Ascending aorta (tissue), 2 donors: Measurements from ENCODE around the gene LTN1. TPM values are rescaled to one million over a fixed set of nuclear protein-coding genes. Genes with fewer than 3 reads are reported as not detected.

ENCODE experiments used
- DNase-seq, 2 donors: peaks; one replicate each; pipeline ENCODE4 v3.0.0-alpha.2; 2019; ENCODE audit warnings: low spot score in 2 of 2
- H3K27ac ChIP-seq, 2 donors: fragments of 200-600 bp; sonication (generic); one replicate each; pipeline ENCODE4 v1.5.1; 2016 to 2017; ENCODE audit warnings: mild to moderate bottlenecking in 1 of 2
- H3K27me3 ChIP-seq: fragments of 200-600 bp; sonication (generic); one replicate; pipeline ENCODE4 v1.5.1; 2017
- H3K36me3 ChIP-seq, 2 donors: fragments of 200-600 bp; sonication (generic); one replicate each; pipeline ENCODE4 v1.5.1; 2016
- H3K4me1 ChIP-seq, 2 donors: fragments of 200-600 bp; sonication (generic); one replicate each; pipeline ENCODE4 v1.5.1; 2016 to 2017; ENCODE audit warnings: mild to moderate bottlenecking in 1 of 2
- H3K4me3 ChIP-seq, 2 donors: fragments of 200-600 bp; sonication (generic); one replicate each; pipeline ENCODE4 v1.5.1; 2016 to 2017; ENCODE audit warnings: mild to moderate bottlenecking in 1 of 2
- H3K9me3 ChIP-seq, 2 donors: fragments of 200-600 bp; sonication (generic); one replicate each; pipeline ENCODE4 v1.5.1; 2016
- CTCF ChIP-seq, 3 experiments: fragments of 200-600 bp in 2 of 3; fragments of 450-650 bp in 1 of 3; sonication (generic) in 2 of 3; IDR thresholded peaks; one replicate each; pipeline ENCODE4 v1.5.1; 2016 to 2019; ENCODE audit warnings: antibody characterized with exemption in 3 of 3, mild to moderate bottlenecking in 1 of 3, moderate library complexity in 1 of 3
- intact Hi-C: fragments of 100-400 bp; cut with DNase I; formaldehyde crosslinking; loops from one replicate; pipeline ENCODE4 v1.15.1; 2023
- total RNA-seq: library from RNA; depleted of rRNA; stranded (reverse); fragments of >200 nt; gene quantifications from one replicate; pipeline ENCODE4 v1.1.0, GENCODE V29; 2016

The LTN1 gene
- total RNA-seq: 5.6 TPM

GRCh38 chr21:28992526-28993292 lies at the start of gene LTN1:
TSS of gene LTN1 (minus strand) at chr21:28992877. CDS start at chr21:28992805, 72 bp downstream.
- no peak for TF ChIP-seq CTCF (IDR thresholded peaks at IDR 0.05)
- H3K9me3 ChIP-seq: no peaks in the 10 kb centered on the region
- H3K27me3 ChIP-seq: no peaks in the 10 kb centered on the region
- intact Hi-C loops: loop anchor here (1.0 to 10.0 kb wide), 4 partner anchors 10 to 172 kb away; partner anchors contain the start of genes CCT8 and USP16
- peaks cover 5 to 11% of the 10 kb centered on the region in 2 donors for H3K4me1 ChIP-seq
- H3K27ac ChIP-seq: peak within 1 kb of the TSS; percentile 86 to 90
- H3K36me3 ChIP-seq: no peaks in the 10 kb centered on the region
- peak; percentile 97 to 99 for DNase-seq
- peak within 1 kb of the TSS; percentile 74 to 98 for H3K4me3 ChIP-seq

- TF ChIP-seq CTCF (IDR thresholded peaks at IDR 0.05): no peak
- H3K27me3 ChIP-seq: no peaks in the 10 kb centered on the region
- H3K9me3 ChIP-seq: no peaks in the 10 kb centered on the region
- peaks cover 0 to 2% of the 10 kb centered on the region in 2 donors for H3K4me1 ChIP-seq
- peaks cover 68 to 73% of the 10 kb centered on the region in 2 donors for H3K36me3 ChIP-seq
- DNase-seq: no peak
- no peak overlapping the region for H3K4me3 ChIP-seq
- intact Hi-C loops: no loop called here
- no peak overlapping the region for H3K27ac ChIP-seq
Observed at GRCh38 chr21:29034678-29035077, 42.0 kb upstream of the LTN1 start.

GRCh38 chr21:29033871-29034270 lies 41.2 kb upstream of the LTN1 start:
- Histone ChIP-seq H3K27ac (no peak overlapping the region), H3K36me3 (peaks cover 62 to 65% of the 10 kb centered on the region in 2 donors)
- TF ChIP-seq CTCF (IDR thresholded peaks at IDR 0.05): no peak

GRCh38 chr21:29033301-29033700 lies 40.6 kb upstream of the LTN1 start:
- H3K27ac ChIP-seq: no peak overlapping the region
- H3K27me3 ChIP-seq: no peaks in the 10 kb centered on the region
- H3K4me1 ChIP-seq: no peaks in the 10 kb centered on the region
- H3K4me3 ChIP-seq: no peak overlapping the region
- no peaks in the 10 kb centered on the region for H3K9me3 ChIP-seq
- intact Hi-C loops: no loop called here
- DNase-seq: no peak
- no peak for TF ChIP-seq CTCF (IDR thresholded peaks at IDR 0.05)
- peaks cover 59 to 64% of the 10 kb centered on the region in 2 donors for H3K36me3 ChIP-seq

More at GRCh38 chr21:29033871-29034270, 41.2 kb upstream of the LTN1 start:
- Histone ChIP-seq H3K4me3 (no peak overlapping the region), H3K27me3 (no peaks in the 10 kb centered on the region), H3K9me3 (no peaks in the 10 kb centered on the region), H3K4me1 (peaks cover 0 to 2% of the 10 kb centered on the region in 2 donors)
- DNase-seq: no peak
- intact Hi-C loops: no loop called here

- Histone ChIP-seq H3K4me3 (no peak overlapping the region), H3K4me1 (peaks cover 2 to 3% of the 10 kb centered on the region in 2 donors), H3K27me3 (no peaks in the 10 kb centered on the region), H3K36me3 (peaks cover 37 to 48% of the 10 kb centered on the region in 2 donors), H3K9me3 (no peaks in the 10 kb centered on the region), H3K27ac (no peak overlapping the region)
- TF ChIP-seq CTCF (IDR thresholded peaks at IDR 0.05): no peak
- intact Hi-C loops: no loop called here
- no peak for DNase-seq
Observed at GRCh38 chr21:29030909-29031308, 38.2 kb upstream of the LTN1 start.
